Measurements from ENCODE around the gene DUSP18. TPM values are rescaled to one million over a fixed set of nuclear protein-coding genes. Genes with fewer than 3 reads are reported as not detected.
"Not testable (repeated sequence)": the region's sequence is repeated elsewhere in the genome, so short reads cannot be mapped to it uniquely, and the experiment has no call there.

Gene DUSP18
- polyA plus RNA-seq, 1 of the 3 experiments (the other 2 are of a cell fraction) = 11.7 TPM

- WGBS (ENCODE audit: low lambda C conversion rate) = 93% methylated on average over 5 of the region's 6 CpGs
- H3K9me2 ChIP-seq; CTCF ChIA-PET; POLR2A ChIA-PET; H4K20me1 ChIP-seq (ENCODE audit: insufficient read depth); H3K27me3 ChIP-seq (ENCODE audit: insufficient read depth); H3K9me3 ChIP-seq; H3K4me1 ChIP-seq (ENCODE audit: control insufficient read depth in 1 of 2, insufficient read depth in 2 of 2, low read depth in 1 of 2, low read length in 1 of 2); H3K27ac ChIP-seq (ENCODE audit: low read depth in 2 of 2, low read length in 1 of 2); H3K36me3 ChIP-seq (replicated peaks in 1 of 2; ENCODE audit: control insufficient read depth in 1 of 2, insufficient read depth in 2 of 2, low read length in 1 of 2); H3K4me2 ChIP-seq; H3K9ac ChIP-seq; DNase-seq; H3K4me3 ChIP-seq (ENCODE audit: low read depth in 2 of 2, low read length in 1 of 2); H3F3A ChIP-seq (replicated peaks; ENCODE audit: insufficient read depth); H2AFZ ChIP-seq (ENCODE audit: low read depth); H3K79me2 ChIP-seq (ENCODE audit: insufficient read depth): not testable (repeated sequence)
Measured at GRCh38 chr22:30709980-30710379, 42.3 kb upstream of the DUSP18 start.

DNA sequence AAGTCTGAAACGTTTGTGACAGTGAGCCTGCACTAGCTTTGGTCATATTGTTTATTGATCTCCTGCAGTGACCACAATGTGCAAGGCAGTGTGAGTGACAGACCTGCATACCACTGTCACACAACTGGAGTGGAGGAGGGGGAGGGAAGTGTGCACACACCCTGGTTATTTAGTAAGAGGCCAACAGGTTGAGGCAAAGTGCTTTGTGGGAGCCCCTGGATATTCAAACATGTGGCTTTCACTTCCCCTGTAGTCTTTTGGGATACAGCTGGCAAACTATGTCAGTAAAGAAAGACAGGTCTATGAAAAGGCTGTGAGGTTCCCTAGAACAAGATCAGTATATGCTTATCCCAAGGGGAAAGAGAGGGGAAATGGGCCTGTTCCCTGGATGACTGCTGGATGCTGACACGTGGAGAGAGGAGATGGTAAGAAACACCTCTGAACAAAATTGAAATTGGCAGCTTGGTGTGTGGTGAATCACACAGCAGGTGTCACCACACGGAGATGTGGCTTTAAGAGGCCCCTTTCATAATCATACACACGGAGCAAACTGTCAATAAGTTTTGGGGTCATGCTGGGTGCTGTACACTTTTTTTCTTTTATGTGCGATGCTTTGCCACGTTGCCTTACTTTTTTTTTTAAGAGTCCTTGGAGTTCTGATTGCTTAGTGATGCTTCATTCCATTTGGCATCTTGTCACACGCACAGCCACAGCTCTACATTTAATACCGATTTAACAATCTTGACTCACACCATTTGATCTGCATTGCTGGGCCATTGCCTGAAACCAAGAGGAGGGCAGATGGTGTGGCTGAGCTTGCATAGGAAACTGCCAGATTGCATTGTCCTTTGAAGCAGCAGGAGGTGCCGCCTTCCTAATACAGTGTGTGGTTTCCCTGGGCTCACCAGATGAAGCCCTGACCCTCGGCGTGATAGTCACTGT is 38.3 kb upstream of the DUSP18 start:
- Histone ChIP-seq H4K20me1 (ENCODE audit: insufficient read depth) (no peaks in the 10 kb centered on the region), H3F3A (replicated peaks; ENCODE audit: insufficient read depth) (peaks cover 4% of the 10 kb centered on the region), H3K9me2 (no peaks in the 10 kb centered on the region), H3K9ac (no peak overlapping the region), H3K27me3 (ENCODE audit: insufficient read depth) (no peaks in the 10 kb centered on the region), H2AFZ (ENCODE audit: low read depth) (no peak overlapping the region), H3K4me3 (ENCODE audit: low read depth in 2 of 2, low read length in 1 of 2) (no peak overlapping the region), H3K36me3 (replicated peaks in 1 of 2; ENCODE audit: control insufficient read depth in 1 of 2, insufficient read depth in 2 of 2, low read length in 1 of 2) (no peaks in the 10 kb centered on the region), H3K9me3 (no peaks in the 10 kb centered on the region), H3K79me2 (ENCODE audit: insufficient read depth) (no peaks in the 10 kb centered on the region), H3K4me1 (ENCODE audit: control insufficient read depth in 1 of 2, insufficient read depth in 2 of 2, low read depth in 1 of 2, low read length in 1 of 2) (peaks cover 7 to 9% of the 10 kb centered on the region in 2 experiments; a peak in 2 of 4 replicates), H3K4me2 (no peak overlapping the region), H3K27ac (ENCODE audit: low read depth in 2 of 2, low read length in 1 of 2) (no peak overlapping the region)
- no peak for DNase-seq
- no peak for TF ChIP-seq SIN3A (IDR thresholded peaks at IDR 0.05; ENCODE audit: borderline replicate concordance, low read depth, low read length)
- no peak; the same call in 1 of the 2 replicates for TF ChIP-seq TCF12 (IDR thresholded peaks at IDR 0.05)
- no peak for TF ChIP-seq JUND (IDR thresholded peaks at IDR 0.05)
- WGBS (ENCODE audit: low lambda C conversion rate) = 68% methylated on average over 11 of the region's 11 CpGs
- POLR2A ChIA-PET = no interaction called here
- CTCF ChIA-PET = interaction anchor here (0.6 to 1.7 kb wide), 3 partner anchors 57 to 357 kb away, joined by 3 to 4 read pairs (median 3); no protein-coding TSS in a partner anchor

DNA sequence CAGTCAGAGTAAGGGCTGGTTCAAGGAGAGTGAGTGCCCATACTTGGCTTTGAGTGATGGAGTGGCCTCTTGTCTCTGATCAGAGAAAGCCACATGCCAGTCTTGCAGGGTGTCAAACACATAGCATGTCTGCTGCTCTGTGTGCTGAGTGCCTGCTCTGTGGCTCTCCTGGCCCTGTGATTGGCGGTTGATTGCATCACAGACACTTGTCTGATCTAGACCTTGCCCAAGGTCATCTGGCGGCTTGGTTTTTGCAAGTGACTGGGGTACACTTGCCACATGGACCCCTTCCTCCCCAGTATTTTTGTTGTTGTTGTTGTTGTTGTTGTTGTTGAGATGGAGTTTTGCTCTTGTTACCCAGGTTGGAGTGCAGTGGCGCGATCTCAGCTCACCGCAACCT is 37.3 kb upstream of the DUSP18 start:
- CTCF ChIA-PET = no interaction called here
- no peaks in the 10 kb centered on the region for H3K27me3 ChIP-seq (ENCODE audit: insufficient read depth)
- no peaks in the 10 kb centered on the region for H3K36me3 ChIP-seq (replicated peaks in 1 of 2; ENCODE audit: control insufficient read depth in 1 of 2, insufficient read depth in 2 of 2, low read length in 1 of 2)
- POLR2A ChIA-PET = no interaction called here
- no peaks in the 10 kb centered on the region for H4K20me1 ChIP-seq (ENCODE audit: insufficient read depth)
- H3K9me3 ChIP-seq = no peaks in the 10 kb centered on the region
- no peak overlapping the region for H3K9ac ChIP-seq
- DNase-seq = no peak
- no peak overlapping the region for H2AFZ ChIP-seq (ENCODE audit: low read depth)
- no peaks in the 10 kb centered on the region for H3K9me2 ChIP-seq
- 98% methylated on average over 5 of the region's 5 CpGs for WGBS (ENCODE audit: low lambda C conversion rate)
- H3K4me3 ChIP-seq (ENCODE audit: low read depth in 2 of 2, low read length in 1 of 2) = no peak overlapping the region
- H3K4me2 ChIP-seq = no peak overlapping the region
- H3K4me1 ChIP-seq (ENCODE audit: control insufficient read depth in 1 of 2, insufficient read depth in 2 of 2, low read depth in 1 of 2, low read length in 1 of 2) = peaks cover 7 to 9% of the 10 kb centered on the region in 2 experiments; a peak in 2 of 4 replicates
- H3K27ac ChIP-seq (ENCODE audit: low read depth in 2 of 2, low read length in 1 of 2) = no peak overlapping the region
- no peaks in the 10 kb centered on the region for H3K79me2 ChIP-seq (ENCODE audit: insufficient read depth)
- peaks cover 4% of the 10 kb centered on the region for H3F3A ChIP-seq (replicated peaks; ENCODE audit: insufficient read depth)
- TF ChIP-seq SMC3 (IDR thresholded peaks at IDR 0.05; ENCODE audit: low read depth, low read length) = no peak
- TF ChIP-seq CTCF (IDR thresholded peaks at IDR 0.05) = no peak
- no peak for TF ChIP-seq FOSL2 (IDR thresholded peaks at IDR 0.05; ENCODE audit: borderline replicate concordance, low read depth)
- TF ChIP-seq, protein P1, sequence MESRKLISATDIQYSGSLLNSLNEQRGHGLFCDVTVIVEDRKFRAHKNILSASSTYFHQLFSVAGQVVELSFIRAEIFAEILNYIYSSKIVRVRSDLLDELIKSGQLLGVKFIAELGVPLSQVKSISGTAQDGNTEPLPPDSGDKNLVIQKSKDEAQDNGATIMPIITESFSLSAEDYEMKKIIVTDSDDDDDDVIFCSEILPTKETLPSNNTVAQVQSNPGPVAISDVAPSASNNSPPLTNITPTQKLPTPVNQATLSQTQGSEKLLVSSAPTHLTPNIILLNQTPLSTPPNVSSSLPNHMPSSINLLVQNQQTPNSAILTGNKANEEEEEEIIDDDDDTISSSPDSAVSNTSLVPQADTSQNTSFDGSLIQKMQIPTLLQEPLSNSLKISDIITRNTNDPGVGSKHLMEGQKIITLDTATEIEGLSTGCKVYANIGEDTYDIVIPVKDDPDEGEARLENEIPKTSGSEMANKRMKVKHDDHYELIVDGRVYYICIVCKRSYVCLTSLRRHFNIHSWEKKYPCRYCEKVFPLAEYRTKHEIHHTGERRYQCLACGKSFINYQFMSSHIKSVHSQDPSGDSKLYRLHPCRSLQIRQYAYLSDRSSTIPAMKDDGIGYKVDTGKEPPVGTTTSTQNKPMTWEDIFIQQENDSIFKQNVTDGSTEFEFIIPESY (IDR thresholded peaks at IDR 0.05; ENCODE audit: borderline replicate concordance, low read depth) = no peak
- TF ChIP-seq, protein P2, sequence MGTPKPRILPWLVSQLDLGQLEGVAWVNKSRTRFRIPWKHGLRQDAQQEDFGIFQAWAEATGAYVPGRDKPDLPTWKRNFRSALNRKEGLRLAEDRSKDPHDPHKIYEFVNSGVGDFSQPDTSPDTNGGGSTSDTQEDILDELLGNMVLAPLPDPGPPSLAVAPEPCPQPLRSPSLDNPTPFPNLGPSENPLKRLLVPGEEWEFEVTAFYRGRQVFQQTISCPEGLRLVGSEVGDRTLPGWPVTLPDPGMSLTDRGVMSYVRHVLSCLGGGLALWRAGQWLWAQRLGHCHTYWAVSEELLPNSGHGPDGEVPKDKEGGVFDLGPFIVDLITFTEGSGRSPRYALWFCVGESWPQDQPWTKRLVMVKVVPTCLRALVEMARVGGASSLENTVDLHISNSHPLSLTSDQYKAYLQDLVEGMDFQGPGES (IDR thresholded peaks at IDR 0.05; ENCODE audit: low read depth, low read length) = no peak
- no peak for TF ChIP-seq TAF1 (IDR thresholded peaks at IDR 0.05; ENCODE audit: borderline replicate concordance, low read depth, low read length)
- no peak for TF ChIP-seq YY1 (IDR thresholded peaks at IDR 0.05; ENCODE audit: low read depth)
- no peak for TF ChIP-seq JUND (IDR thresholded peaks at IDR 0.05)
- TF ChIP-seq PBX3 (IDR thresholded peaks at IDR 0.05) = no peak
- TF ChIP-seq MXI1 (IDR thresholded peaks at IDR 0.05; ENCODE audit: low read depth, low read length) = no peak
- TF ChIP-seq USF2 (IDR thresholded peaks at IDR 0.05; ENCODE audit: borderline replicate concordance, low read depth, low read length) = no peak
